HG02884 (cell line): Measurements from ENCODE around the gene LSG1.
A peak's percentile ranks its signal among the peaks of the same experiment; 100 is the strongest.

Experiments
- ATAC-seq: cut with Tn5 transposase; IDR thresholded peaks from one replicate; pipeline ENCODE4 v1.9.1; 2021; ENCODE audit warnings: mild to moderate bottlenecking, moderate library complexity; ENCODE audit not compliant: unreplicated experiment

LSG1 gene

GRCh38 chr3:194687638-194688199 is 15.7 kb upstream of the LSG1 start:
- ATAC-seq = no peak

DNA sequence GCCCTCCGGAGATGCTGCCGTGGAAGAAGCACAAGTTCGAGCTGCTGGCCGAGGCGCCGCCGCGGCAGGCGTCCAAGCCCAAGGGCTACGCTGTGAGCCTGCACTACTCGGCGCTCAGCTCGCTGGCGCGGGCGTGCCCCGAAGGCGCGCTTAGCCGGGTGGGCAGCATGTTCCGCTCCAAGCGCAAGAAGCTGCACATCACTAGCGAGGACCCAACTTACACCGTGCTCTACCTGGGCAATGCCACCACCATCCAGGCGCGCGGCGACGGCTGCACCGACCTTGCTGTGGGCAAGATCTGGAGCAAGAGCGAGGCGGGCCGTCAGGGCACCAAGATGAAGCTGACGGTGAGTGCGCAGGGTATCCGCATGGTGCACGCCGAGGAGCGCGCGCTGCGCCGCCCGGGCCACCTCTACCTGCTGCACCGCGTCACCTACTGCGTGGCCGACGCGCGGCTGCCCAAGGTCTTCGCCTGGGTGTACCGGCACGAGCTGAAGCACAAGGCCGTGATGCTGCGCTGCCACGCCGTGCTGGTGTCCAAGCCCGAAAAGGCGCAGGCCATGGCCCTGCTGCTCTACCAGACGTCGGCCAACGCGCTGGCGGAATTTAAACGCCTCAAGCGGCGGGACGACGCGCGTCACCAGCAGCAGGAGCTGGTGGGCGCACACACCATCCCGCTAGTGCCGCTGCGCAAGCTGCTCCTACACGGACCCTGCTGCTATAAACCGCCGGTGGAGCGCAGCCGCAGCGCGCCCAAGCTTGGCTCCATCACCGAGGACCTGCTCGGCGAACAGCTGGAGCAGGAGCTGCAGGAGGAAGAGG is 15.0 kb upstream of the LSG1 start:
- ATAC-seq = no peak

GRCh38 chr3:194686414-194686815 is 14.4 kb upstream of the LSG1 start:
- ATAC-seq = no peak

GRCh38 chr3:194685718-194686413 is 13.9 kb upstream of the LSG1 start, which contains the start of gene FAM43A:
Gene FAM43A, plus strand, starts transcription at chr3:194685883. Its CDS starts 944 bp downstream, at chr3:194686827.
- ATAC-seq = peak; percentile 33

DNA sequence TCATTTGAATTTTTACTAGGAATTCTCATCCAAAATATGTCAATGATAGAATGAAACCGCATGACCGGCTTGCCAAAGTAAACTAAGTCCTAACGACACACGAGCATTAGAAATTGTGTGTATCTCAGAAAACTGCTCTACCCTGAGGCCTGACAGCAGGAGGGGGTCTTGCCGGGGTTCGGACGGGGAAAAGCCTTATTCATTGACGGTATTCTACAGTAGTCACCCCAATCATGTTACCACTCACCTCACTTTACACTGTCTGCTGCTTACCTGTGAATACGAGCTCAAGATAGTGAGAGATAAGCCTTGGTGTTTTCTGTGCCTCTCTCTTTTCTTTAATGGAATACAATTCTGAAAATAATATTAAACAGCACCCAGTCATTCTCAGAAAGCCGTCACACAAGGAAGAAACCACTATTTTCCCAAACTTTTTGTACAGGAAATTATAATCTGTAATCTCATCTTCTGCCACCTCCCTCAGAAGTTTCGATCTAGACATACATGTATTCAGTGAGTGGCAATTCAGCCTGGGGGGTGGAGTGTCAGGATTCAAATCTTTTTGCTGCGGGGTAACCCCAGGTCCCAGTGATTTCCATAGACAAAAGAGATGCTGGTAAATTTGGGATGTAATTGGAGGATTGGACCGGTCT is 13.2 kb upstream of the LSG1 start:
- ATAC-seq = peak; percentile 21

GRCh38 chr3:194683380-194683779 is 11.4 kb upstream of the LSG1 start:
- ATAC-seq = no peak

DNA sequence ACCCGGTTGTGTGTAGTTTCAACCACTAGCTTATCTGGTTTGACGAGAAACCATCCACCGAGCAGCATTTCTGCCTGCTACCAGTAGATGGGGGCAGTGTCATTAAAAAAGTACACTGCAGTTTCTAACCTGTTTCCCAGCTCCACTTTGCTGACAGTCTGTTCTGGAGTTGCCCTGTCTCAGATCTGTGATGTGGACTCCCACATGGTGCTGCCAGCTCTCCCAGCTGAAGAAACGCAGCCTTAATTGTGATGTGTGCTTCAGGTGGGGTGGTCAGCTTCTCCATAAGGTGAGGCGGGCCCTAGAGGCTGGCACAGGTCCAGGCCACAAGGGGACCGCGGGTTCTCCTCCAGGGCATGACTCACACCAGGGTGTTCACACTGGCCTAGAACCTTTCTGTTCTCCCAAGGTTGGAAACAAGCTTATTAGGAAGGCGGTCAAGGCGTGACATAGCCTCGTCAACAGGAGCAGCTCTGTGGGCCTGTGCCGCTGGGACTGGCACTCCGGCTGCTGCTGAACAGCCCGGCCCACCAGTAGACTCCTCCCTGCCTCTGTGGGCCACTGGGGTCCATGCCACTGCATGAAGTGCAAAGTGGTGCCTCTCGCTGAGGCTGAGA is 10.8 kb upstream of the LSG1 start:
- ATAC-seq = peak; percentile 39

DNA sequence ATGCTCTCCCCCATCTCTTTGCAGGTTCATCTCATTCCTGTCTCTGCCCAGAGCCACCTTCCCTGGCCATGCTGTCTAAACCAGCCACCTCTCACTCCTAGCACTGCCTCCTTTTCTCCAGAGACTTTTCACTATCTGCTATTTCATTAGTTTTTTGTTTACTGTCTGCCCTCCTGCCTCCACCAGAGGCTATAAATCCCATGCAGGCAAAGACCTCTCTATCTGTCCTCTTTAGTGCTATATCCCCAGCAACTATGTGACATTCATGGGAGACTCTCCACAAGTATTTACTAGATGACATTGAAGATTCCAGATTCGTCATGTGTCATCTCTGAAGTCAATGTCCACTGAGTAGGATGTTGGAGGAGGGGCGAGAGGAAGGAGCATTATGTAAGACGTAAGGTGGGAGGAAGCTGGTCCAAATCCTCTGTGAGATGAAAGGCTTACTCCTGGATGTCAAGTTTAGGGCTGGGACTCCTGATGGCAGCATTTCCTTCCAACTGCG is 10.2 kb upstream of the LSG1 start:
- no peak for ATAC-seq

DNA sequence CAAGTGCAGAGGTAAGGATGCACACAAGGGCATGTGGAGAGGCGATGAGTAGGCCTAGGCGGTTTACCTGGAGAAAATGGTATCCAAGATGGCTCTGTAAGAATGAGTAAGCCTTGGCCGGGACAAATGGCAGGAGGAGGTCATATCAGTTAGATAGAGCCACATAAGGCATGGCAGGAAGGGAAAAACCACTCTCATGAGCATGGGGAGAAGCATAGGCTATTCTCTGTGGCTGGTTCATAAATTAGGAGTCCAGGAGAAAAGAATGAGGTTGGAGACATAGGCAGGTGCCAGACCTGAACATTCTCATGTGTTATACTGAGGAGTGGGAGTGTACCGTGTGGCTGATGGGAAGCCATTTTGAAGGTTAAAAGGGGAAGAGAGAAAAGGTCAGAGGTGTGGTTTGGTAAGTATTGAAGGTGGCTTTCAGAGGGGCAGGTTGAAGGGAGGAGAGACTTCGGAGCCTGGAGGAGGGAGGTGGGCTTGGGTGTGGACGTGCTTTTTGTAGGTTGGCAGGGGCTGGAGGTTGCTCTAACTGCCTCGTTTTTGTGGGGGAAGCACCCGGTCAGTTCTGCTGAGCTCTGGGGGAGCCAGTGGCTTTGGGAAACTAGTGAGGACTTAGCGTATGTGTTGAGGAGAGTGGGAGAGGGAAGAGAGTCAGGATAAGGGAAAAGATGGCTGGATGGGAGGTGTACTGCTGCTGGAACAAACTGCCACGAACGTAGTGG is 9.1 kb upstream of the LSG1 start:
- ATAC-seq = no peak

DNA sequence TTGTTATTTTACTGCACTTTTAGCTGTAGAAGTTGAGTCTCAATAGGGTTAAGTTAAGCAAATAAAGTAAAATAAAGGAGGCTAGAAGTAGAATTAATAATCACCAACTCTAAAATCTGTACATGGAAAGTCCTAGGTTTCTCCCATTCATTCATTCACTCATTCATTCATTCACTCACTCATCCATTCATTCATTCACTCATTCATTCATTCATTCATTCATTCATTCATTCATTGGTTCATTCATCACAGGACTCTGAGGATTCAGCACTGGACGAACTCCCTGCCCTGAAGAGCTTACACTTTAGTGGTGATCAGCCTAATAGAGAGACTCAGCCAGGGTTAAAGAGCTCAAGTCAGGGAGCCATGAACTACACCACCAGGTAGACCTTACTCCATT is 4.5 kb upstream of the LSG1 start:
- ATAC-seq = no peak

GRCh38 chr3:194675680-194676079 is 3.7 kb upstream of the LSG1 start:
- ATAC-seq = no peak

DNA sequence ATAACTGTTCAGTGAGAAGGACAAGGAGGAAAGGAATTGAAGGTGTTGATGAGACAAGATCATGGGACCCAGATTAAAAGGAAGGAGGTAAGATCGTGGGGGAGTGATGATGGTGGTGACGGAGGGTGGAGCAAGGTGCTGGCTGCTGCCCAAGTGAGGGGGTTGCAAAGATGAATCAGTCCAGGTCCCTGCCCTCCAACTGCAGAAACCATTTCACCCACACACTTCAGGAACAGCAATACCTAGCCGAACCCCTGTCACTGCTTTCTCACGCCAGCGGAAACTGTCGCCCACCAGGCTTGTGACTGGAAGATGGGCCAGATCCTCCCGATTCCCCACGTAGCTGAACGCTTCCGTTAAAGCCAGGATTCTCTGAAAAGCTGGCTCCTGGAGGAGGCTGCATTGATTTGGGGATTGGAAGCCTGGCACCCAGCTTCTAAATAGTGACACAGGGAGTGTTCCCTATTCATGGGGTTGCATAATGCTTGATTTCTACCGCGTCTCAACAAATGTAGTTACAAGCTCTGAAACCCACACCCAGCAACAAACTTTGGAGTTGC is 3.2 kb upstream of the LSG1 start:
- ATAC-seq = no peak

GRCh38 chr3:194673761-194674160 is 1.8 kb upstream of the LSG1 start:
- ATAC-seq = no peak

- no peak for ATAC-seq
Observed at GRCh38 chr3:194672876-194673275, 885 bp upstream of the LSG1 start.

DNA sequence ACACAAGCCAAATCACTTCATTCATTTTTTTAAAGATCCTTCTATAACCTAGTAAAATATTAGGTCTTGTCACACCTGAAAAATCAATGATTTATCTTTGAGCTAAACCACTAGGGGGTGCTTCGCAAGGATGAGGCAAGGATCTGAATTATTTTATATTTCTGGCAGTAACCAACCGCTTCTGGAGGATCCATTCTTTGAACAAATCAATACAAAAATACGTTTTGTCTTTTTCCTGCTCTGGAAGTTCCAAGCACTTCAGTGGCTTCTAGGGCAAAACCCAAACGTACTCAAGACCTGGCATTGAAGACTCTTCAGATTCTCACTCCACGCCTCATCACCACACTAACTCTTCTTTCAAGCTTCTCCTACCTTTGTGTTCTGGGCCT is 486 bp downstream of the LSG1 start:
- ATAC-seq = no peak

GRCh38 chr3:194667363-194667762 is 4.6 kb downstream of the LSG1 start:
- no peak for ATAC-seq

DNA sequence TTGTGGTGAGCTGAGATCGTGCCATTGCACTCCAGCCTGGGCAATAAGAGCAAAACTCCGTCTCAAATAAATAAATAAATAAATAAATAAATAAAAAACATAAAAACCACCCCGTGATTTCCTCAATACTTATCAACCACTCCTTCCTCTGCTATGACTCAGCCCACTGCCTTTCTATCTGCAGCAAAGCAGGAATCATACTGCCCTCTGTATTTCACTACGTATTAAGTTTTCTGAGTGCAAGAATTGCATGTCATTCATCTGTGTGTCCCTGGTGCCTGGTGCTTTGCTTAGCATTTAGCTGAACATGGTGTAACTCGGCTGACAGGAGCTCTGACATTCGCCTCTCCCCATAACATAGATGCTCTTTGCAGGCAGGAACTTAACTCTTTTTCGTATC is 7.1 kb downstream of the LSG1 start:
- no peak for ATAC-seq

GRCh38 chr3:194661946-194662345 is 10.0 kb downstream of the LSG1 start:
- ATAC-seq = no peak

DNA sequence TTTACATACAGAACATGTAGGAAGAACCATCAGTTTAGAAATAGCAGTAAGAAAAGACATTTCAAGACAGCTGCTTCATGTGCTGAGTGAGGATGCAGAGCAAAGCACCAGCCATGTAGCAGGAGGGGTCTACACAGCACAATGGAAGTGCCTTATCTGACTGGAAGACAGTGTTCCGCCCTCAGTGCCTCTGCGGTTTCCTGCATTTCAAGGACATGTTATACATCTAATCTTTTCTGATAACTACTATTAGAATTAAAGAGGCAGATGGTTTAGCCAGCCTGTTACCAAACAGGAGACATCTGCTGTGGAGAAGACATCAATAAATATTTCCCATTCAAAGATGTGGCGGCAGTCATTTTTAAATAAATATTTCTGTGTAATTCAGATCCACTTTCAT is 10.6 kb downstream of the LSG1 start:
- ATAC-seq = no peak

- no peak for ATAC-seq
Observed at GRCh38 chr3:194659778-194660177, 12.2 kb downstream of the LSG1 start.
